Non-pigmented ciliary epithelial cell (primary cell): Measurements from ENCODE around the gene MTMR10.

Experiments
- DNase-seq: peaks from one replicate; pipeline ENCODE4 v3.0.0-alpha.2; 2010; ENCODE audit warnings: low read depth

The MTMR10 gene, protein sequence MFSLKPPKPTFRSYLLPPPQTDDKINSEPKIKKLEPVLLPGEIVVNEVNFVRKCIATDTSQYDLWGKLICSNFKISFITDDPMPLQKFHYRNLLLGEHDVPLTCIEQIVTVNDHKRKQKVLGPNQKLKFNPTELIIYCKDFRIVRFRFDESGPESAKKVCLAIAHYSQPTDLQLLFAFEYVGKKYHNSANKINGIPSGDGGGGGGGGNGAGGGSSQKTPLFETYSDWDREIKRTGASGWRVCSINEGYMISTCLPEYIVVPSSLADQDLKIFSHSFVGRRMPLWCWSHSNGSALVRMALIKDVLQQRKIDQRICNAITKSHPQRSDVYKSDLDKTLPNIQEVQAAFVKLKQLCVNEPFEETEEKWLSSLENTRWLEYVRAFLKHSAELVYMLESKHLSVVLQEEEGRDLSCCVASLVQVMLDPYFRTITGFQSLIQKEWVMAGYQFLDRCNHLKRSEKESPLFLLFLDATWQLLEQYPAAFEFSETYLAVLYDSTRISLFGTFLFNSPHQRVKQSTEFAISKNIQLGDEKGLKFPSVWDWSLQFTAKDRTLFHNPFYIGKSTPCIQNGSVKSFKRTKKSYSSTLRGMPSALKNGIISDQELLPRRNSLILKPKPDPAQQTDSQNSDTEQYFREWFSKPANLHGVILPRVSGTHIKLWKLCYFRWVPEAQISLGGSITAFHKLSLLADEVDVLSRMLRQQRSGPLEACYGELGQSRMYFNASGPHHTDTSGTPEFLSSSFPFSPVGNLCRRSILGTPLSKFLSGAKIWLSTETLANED

DNA sequence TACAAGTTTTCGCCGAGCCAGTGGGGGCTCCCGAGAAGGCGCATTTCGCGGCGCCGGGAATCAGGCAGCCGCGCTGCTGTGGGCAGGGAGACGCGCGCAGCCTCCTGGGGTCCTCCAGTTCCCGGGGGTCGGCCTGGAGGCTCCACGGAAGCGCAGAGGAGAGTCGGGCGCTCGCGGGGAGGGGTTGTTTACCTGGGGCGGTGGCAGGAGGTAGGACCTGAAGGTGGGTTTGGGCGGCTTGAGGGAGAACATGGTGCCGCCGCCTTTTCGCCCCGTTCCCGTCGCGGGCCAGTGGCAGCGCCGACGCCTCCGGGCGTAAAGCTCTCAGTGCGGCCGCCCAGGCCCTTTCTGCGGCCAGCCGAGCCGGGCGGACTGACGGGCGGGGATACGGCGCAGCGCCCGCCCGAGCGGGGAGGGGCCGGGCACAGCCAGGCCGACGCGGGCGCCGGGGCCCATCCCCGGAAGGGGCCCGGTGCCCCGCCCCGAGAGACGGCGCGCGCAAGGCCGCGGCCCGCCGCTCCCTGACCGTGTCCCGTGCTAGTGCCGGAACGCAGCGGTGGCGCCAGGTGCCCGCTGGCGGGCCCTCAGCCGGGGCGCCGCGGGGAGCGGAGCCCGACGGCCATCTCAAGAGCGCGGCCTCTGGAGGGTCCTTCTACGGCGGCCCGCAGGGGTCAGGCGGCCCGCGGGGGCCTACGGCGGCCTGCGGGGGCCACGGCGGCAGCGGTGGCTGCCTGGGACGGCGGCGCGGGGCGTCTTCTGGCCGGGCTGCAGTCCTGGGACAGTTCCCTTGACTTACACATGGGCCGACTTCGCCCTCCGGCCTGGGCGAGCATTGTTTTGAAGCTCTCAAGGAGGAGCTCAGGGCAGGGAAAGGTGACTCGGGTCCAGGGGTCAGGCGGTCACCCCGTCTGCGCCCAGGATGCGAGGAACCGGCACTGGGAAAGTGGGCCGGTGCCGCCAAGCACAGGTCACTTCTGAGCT is at the start of gene MTMR10:
TSS of gene MTMR10 (minus strand) at position 374 of the 981 bp plus-strand sequence. CDS start at position 252, 122 bp downstream.
- DNase-seq, result no peak

DNA sequence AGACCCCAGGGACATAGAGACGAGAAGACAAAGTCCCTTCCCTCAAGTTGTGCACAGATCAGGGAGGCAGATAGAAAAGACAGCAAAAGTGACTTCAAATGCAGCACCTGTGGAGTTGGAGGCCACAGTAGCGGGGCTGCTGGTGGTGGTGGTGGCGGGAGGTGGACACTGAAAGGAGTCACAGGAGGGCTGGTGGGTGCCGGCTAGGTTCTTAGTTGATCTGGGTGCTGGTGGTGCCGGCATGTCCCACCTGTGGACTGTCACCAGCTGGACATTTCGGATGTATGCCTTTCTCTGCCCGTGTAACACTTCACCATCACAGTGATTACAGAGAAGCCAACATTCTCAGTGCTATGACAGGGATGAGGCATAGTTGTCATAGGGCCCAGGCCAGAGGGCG is 49.2 kb upstream of the MTMR10 start:
- DNase-seq, result no peak

DNA sequence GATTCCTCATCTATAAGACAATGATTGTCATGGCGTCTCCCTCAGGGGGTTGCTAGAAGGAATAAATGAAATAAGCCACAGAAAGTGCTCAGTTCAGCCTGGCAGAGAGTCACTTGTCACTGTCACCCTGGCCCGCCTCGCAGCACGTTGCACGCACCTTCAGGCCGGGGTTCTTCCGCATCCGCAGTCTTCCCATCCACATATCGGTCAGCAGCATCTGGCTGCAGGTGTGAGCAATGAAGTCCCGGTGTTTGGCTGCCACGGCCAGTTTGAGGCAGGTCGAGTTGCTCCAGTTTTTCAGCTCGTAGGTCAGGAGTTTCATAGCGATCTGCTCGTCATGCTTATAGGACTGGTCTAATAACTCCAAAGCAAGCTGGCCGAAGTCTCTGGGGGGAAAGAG is 48.5 kb upstream of the MTMR10 start:
- DNase-seq, result no peak

DNA sequence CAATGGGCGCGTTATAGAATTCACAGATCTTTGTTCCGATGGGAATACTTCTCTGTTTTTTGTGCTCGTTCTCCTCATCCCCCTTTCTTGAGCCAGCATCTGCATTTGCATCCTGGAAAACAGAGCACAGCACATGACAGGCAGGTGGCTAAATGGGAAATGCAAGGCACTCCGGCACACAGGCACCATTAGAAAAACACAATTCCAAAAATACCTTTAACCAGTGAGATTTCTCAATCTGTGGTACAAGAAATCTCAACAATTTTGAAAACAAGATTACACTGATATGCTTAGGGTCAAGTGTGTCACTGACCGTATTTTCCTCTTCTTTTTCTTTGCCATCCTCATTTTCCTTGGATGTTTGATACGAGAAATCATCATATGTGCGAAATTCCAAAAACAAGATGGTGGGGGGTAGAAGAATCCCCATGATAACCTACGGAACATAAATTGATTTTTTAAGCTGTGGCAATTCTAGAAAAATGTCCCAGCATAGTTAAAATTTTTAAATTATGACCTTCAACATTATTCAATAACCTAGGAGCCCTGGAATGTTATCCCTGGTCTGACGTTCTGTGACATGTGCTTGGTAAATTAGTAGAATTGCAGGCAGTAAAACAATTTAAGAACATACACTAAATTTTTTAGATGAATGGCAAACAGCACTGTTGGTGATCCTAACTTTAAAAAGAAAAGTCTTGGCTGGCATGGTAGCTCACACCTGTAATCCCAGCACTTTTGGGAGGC is 46.5 kb upstream of the MTMR10 start:
- DNase-seq, result no peak

DNA sequence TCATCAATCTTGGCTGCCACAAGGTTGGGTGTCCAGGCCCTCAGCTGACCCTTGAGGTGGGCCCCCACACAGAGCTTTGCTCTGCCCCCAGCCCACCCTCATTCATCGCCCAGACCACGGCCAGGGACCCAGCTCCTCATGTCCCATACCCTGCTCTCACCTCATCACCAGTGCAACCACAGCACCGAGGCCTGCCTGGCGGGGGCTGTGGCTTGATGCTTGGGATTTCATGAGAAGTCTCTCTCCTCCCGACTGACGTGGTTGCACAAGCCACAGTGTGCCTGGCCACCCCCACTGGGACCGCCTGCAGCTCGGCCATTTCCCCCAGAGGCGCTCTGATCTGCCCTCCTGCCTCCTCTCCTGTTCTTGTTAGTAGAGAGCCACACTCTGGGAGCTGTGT is 45.4 kb upstream of the MTMR10 start:
- DNase-seq, result no peak

DNA sequence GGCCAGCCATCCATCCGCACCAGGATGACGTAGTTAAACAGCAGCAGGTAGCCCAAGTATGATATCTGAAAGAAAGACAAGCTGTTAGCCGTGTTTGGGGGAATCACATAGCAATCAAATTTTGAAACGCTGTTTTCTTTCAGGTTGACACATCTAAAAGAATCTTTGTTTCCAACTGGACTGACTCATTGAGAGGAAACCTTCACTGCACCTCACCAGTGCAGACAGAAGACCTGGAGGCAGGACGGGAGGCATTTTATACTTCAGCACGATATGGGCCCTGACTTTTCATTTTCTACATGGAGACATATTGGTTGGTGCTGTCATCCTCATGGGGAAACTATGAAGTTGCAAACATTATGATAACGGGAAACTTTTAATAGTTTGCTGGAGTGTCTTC is 44.2 kb upstream of the MTMR10 start:
- DNase-seq, result no peak

DNA sequence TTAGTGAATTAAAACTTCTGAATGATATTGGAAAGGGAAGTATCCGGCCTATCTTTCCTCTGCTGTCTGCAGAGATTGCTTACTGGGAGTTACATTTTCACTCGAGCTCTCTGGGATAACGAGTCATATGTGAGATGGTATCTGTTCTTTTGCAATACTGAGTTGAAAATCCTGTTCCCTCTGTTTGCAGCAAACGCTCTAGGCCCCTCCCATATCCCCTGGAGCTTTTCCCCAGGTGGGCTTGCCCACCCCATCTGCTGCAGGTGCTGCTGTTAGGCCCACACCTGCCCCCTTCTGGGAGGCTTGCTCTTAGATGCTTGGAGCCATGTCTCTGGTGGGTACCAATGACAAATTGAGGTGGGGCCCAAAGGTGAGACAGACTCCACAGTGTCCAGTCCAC is 42.7 kb upstream of the MTMR10 start:
- DNase-seq, result no peak

DNA sequence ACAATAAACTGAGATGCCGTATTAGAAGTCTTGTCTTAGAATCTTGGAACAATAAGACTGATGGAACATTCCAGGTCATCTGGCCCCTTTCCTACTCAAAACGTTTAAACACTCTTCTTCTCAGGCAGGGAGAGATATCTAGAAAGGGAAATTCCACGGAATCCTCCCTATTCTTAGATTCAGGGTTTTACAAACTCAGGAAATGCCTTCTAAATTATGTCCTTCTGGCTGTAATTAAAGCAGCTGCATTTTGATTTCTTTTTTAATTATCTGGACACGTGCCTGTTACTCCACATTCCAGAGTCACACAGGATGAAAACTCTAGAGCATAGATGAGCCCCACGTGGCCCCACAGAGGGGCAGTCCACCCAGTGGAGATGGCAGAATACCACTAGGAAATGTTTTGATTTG is 41.5 kb upstream of the MTMR10 start:
- DNase-seq, result no peak

DNA sequence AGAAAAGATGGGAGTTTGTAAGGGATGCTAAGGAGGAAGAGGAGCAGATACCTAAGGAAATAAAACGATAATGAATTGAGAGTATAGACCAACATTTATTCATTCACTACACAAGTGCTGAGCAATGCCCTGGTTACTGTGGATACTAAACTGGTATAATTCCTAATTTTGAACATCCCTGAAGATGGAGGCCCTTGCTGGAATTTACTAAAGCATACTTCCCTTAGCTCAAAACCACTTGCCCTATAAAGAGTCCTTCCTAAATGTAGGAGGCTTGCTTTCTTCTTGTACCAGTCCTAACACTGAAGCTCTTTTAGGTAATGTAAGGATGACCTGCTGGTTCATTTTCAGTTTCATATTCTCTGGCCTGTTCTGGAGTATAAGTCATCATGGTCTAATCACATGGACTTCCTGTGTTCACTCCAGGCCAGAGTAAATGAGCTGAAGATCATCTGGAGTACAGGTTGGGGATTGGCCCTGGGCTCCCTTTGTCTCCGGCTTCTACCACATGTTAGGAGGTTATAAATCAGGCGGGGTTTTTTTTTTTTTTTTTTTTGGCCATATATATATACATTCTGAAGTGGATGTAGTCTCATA is 40.1 kb upstream of the MTMR10 start:
- no peak for DNase-seq

DNA sequence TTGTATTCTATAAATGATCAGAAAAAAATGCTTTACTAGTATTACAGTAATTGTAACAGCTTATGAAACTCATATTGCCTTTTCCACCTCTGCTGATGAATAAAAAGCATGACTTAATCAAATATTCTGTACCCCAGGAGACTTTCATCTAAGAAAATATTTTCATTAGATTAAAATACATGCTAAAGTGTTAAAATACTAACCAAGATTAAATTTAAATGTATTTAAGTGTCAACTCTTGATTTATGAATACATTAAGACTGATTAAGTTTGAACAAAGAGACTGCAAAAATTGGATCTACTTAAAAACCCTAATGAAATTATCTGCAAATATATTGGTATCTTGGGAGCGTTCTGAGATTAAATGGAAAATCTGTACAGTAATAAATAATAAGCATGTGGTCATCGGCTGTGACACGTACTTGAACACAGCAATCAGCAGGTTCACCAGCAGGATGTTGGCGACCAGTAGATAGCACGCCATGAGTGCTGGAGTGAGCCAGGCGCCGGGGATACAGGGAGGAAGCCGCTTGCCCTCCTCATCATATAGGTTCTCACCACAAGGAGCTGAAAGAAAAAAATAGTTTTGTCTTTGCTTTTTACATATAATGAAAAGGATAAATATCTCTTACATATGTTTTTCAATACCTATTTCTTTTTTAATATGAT is 36.6 kb upstream of the MTMR10 start:
- no peak for DNase-seq

DNA sequence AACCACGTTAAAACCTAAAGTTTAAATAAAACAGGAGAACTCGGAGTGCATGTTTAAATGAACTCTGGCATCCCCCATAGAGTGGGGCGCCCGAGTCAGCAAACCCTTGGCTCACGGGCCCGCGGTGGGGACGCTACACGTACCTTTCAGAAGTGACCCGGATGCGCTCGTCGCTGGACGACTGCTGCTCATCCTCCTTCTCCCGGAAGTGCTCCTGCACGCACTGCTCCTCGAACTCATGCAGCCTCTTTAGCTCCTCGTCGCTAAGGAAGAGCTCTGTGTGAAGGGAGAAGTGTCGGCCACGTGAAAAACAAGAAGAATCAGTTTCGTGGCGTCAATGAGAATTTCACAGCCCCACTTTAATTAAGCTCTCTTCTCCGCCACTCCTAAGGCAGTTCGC is 34.6 kb upstream of the MTMR10 start:
- no peak for DNase-seq

DNA sequence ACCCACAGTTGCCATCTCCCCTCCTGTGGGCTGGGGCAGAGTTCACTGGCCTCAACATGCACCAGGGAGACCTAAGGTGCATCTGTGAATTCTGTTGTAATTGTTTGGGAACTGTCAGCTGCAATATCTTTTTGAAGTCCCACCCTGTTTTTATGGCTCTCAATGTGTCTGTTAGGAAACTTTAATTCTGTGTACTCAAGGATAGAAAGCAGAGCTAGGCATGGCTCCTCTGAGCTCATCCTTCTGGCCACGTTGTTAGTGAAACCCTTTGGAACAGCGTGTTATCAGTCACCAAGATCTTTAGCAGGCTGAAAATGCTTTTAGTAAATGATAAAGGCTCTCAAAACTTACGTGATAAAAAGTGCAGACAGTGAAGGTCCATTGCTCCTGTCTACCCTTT is 33.6 kb upstream of the MTMR10 start:
- no peak for DNase-seq

DNA sequence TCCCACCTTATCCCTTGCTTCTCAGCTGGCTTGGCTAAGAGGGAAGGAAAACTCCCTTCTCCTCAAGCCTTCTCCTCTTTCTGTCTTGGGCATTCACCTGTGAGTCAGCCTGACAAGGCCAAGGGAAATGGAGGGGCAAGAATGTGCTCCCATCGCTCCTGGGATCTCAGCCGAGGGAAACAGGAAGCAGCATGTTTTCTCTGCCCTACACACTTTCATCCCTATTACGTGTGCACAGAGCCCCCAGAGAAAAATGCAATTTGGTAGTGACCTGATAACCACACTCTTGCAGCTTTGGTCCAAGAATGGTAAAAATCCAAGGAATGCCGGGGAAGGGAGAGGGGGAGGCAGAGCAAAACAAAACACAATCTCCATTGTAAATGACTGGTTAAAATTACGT is 32.9 kb upstream of the MTMR10 start:
- peak; percentile 93 for DNase-seq

DNA sequence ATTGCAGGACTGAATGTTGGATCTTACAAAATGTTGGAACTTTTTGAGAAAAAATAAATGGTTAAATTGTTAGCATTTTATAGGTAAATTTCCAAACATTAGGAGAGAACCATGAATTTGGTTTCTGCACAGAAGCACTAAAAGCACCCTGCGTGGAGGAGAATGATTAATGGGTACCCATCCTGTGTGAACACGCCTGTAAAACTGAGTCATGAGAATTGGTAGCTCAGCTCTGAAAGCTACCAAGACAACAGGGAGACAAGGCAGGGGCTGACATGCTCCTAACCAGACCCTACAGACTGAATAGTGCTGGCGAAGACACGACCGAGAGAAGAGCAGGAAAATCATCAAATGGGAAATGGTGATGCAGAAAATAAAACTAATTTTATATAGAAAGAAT is 32.4 kb upstream of the MTMR10 start:
- DNase-seq, result no peak

DNA sequence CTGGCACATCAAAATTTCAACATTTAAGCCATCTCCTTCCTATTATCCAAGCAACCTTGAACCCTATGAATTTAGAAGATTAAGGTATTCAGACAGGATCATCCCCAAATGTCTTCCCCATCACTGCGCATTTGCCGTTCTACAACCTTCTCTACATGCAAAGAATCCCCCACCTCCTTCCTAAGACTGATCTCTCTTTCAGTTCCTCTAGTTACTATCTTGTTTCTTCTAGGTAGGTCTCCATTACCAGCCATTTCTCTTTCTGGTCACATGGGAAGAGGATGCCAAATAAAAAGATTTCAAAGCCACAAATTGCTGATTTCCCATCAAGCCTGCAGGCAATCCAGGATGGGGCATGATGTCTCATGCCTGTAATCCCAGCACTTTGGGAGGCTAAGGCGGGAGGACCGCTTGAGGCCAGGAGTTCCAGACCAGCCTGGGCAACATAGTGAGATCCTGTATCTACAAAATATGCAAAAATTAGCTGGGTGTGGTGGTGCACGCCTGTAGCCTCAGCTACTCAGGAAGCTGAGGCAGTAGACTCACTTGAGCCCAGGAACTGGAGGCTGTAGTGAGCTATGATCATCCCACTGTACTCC is 29.7 kb upstream of the MTMR10 start:
- no peak for DNase-seq

DNA sequence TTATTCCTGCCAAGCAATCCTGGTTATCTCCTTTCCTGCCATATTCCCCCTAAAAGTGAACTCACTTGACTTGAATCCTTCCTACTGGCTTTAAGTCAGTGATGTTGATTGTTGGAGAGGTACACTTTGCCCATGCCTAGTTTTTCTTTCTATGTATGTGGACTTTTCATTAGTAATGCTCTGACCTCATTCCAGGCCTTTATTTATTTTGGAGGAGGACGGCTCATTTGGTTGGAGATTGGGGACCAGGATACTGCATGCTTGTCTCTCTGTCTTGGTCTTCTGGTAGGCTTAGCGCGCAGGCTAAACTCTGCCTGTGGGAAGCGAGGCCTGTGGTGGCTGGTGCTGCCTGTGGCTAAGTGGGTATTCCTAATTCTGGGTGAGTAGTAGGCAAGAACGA is 29.1 kb upstream of the MTMR10 start:
- no peak for DNase-seq

DNA sequence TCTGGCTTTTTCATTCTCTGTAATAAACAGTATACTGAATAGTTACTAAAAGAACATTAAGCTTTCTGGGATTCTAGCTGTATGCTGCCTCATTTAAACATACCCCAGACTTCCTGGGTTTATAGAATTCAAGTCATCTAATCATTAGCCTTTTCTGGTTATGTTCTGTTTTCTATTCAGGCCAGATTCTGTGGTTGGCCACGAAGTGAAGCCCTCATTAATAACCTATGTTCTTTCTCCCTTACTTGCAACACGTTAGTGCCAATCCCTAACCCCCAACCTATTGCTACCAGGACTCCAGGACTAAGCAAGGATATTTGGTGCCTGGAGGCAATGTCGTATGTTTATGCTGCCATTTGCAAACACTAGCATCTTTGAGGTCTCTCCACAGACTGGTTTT is 28.6 kb upstream of the MTMR10 start:
- no peak for DNase-seq

DNA sequence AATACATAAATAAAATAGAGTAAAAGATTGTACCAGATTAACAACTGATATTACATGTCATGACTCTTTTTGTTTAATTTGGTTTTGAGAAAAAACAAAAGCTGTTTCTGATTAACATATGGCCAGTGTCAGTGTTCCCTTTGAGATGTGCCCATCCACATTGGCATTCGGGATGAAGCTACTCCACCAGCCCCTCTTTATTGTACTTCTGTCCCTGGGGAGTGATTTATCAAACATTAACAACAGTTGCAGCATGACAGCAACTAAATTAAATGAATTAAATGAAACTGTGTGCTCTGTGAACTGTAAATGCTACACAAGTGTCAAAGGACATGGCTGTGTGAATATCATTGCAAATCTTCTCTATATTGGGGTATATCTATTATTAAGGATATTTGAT is 25.9 kb upstream of the MTMR10 start:
- no peak for DNase-seq

DNA sequence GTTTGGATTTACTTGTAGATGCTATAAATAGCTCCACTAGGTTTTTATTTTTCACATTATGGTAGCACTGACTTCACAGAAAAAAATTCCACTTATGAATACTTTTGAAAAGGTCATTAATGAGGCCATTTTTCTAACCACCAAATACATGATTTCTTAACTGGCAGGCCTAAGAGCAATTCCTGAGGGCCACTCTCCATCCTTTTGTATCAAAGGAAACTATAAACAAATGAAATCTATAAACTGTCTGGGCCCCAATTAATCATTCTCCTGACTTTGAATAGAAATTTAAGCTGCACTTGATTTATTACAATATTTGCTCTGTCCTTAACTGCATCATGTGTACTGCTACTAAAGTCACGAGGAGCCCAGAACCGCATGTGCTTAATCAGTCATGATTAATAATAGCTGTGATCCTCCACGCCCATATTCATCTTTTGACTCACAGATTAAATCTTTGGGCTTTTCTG is 25.1 kb upstream of the MTMR10 start:
- DNase-seq, result peak; percentile 34

DNA sequence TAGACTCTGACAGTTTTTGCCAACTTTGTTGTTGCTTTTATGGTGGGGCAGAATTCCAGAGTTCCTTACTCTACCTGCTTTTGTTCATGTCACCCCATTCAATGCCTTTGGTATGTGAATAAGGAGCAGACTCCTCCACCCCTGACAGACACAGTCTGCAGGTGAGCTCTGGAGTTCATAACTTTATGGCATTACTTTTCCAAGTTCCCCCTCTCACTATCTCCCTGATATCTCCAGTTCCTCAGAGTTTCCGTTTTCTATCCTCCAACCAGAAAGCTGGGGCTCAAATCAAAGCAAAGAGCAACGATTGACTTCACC is 23.1 kb upstream of the MTMR10 start:
- no peak for DNase-seq
